Measurements from ENCODE around the gene MED27.

The MED27 gene

DNA sequence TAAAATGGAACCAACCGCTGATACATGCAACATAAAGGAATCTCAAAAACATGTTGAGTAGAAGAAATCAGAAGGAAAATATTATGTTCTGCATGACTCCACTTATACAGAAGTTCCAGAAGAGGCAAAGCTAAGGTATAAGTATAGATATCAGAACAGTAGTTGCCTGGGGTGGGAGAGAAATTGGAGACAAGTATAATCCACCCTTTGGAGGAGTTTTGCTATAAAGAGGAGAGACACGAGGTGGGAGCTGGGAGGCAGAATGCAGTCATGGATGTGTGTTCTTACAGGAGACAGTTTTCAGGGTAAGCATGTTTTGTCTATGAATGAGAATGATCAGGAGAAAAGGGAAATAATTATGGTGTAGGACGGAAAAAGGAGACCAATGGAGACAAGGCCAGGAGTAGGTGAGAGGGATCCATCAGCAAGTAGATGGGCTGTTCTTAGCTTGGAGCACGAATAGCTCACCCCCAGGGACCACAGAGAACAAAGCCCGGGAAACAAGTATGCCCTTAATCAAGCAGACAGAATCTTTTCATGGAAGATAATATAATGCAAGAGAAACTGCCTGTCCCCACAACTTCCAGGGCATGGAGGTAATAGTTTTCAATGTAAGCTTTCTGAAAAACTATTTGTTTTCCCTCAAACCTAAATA is 72.2 kb downstream of the MED27 start:
- Histone ChIP-seq H3K27ac (ENCODE audit: poor library complexity, severe bottlenecking) (peak overlapping the region; percentile 65), H3K4me1 (ENCODE audit: insufficient read depth, poor library complexity, severe bottlenecking) (peaks cover 39% of the 10 kb centered on the region), H3K9me3 (ENCODE audit: severe bottlenecking) (no peaks in the 10 kb centered on the region), H3K4me3 (ENCODE audit: severe bottlenecking) (no peak overlapping the region), H3K36me3 (ENCODE audit: low read depth) (no peaks in the 10 kb centered on the region), H3K27me3 (ENCODE audit: insufficient read depth, poor library complexity, severe bottlenecking) (no peaks in the 10 kb centered on the region)
- TF ChIP-seq, protein P1, sequence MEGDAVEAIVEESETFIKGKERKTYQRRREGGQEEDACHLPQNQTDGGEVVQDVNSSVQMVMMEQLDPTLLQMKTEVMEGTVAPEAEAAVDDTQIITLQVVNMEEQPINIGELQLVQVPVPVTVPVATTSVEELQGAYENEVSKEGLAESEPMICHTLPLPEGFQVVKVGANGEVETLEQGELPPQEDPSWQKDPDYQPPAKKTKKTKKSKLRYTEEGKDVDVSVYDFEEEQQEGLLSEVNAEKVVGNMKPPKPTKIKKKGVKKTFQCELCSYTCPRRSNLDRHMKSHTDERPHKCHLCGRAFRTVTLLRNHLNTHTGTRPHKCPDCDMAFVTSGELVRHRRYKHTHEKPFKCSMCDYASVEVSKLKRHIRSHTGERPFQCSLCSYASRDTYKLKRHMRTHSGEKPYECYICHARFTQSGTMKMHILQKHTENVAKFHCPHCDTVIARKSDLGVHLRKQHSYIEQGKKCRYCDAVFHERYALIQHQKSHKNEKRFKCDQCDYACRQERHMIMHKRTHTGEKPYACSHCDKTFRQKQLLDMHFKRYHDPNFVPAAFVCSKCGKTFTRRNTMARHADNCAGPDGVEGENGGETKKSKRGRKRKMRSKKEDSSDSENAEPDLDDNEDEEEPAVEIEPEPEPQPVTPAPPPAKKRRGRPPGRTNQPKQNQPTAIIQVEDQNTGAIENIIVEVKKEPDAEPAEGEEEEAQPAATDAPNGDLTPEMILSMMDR (IDR thresholded peaks at IDR 0.05; ENCODE audit: poor library complexity, severe bottlenecking) = no peak
- ATAC-seq (ENCODE audit: low read depth) = no peak
- DNase-seq (ENCODE audit: low spot score) = no peak

GRCh38 chr9:132006677-132007370 is 72.8 kb downstream of the MED27 start:
- no peak for ATAC-seq (ENCODE audit: low read depth)

DNA sequence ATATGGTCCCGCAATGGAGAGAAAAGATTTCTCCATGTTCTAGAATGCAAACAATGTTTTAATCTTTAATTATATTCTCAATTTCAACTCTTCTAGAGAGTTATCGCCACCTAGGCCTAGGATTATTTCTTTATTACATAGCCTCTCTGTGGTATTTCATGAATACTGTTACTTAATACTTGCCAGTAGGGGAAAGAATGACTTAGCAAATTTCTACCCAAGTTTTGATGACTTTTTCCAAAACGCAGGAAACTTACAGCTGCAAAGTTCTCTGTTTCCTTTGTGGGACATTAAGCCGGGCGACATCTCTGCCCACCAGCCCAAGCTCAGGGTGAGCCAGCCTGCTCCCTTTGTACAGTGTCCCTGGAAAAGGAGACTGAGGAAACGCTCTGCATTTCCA is 73.8 kb downstream of the MED27 start:
- H3K4me1 ChIP-seq (ENCODE audit: insufficient read depth, poor library complexity, severe bottlenecking) = peaks cover 39% of the 10 kb centered on the region
- TF ChIP-seq, protein P1 (IDR thresholded peaks at IDR 0.05; ENCODE audit: poor library complexity, severe bottlenecking) = no peak

More at GRCh38 chr9:132006677-132007370, 72.8 kb downstream of the MED27 start:
- Histone ChIP-seq H3K9me3 (ENCODE audit: severe bottlenecking) (no peaks in the 10 kb centered on the region), H3K27me3 (ENCODE audit: insufficient read depth, poor library complexity, severe bottlenecking) (no peaks in the 10 kb centered on the region), H3K4me1 (ENCODE audit: insufficient read depth, poor library complexity, severe bottlenecking) (peaks cover 39% of the 10 kb centered on the region), H3K27ac (ENCODE audit: poor library complexity, severe bottlenecking) (peak overlapping the region; percentile 65), H3K4me3 (ENCODE audit: severe bottlenecking) (no peak overlapping the region), H3K36me3 (ENCODE audit: low read depth) (no peaks in the 10 kb centered on the region)
- TF ChIP-seq, protein P1 (IDR thresholded peaks at IDR 0.05; ENCODE audit: poor library complexity, severe bottlenecking) = no peak
- no peak for DNase-seq (ENCODE audit: low spot score)

GRCh38 chr9:132004323-132004722 is 75.3 kb downstream of the MED27 start:
- Histone ChIP-seq H3K9me3 (ENCODE audit: severe bottlenecking) (no peaks in the 10 kb centered on the region), H3K27ac (ENCODE audit: poor library complexity, severe bottlenecking) (no peak overlapping the region), H3K27me3 (ENCODE audit: insufficient read depth, poor library complexity, severe bottlenecking) (no peaks in the 10 kb centered on the region), H3K36me3 (ENCODE audit: low read depth) (no peaks in the 10 kb centered on the region), H3K4me1 (ENCODE audit: insufficient read depth, poor library complexity, severe bottlenecking) (peaks cover 47% of the 10 kb centered on the region), H3K4me3 (ENCODE audit: severe bottlenecking) (no peak overlapping the region)
- TF ChIP-seq, protein P1 (IDR thresholded peaks at IDR 0.05; ENCODE audit: poor library complexity, severe bottlenecking) = no peak
- no peak for ATAC-seq (ENCODE audit: low read depth)
- DNase-seq (ENCODE audit: low spot score) = no peak

More for the DNA sequence above, 73.8 kb downstream of the MED27 start:
- Histone ChIP-seq H3K9me3 (ENCODE audit: severe bottlenecking) (no peaks in the 10 kb centered on the region), H3K27ac (ENCODE audit: poor library complexity, severe bottlenecking) (peak overlapping the region; percentile 65), H3K4me3 (ENCODE audit: severe bottlenecking) (no peak overlapping the region), H3K36me3 (ENCODE audit: low read depth) (no peaks in the 10 kb centered on the region), H3K27me3 (ENCODE audit: insufficient read depth, poor library complexity, severe bottlenecking) (no peaks in the 10 kb centered on the region)
- ATAC-seq (ENCODE audit: low read depth) (no peak), DNase-seq (ENCODE audit: low spot score) (no peak)

DNA sequence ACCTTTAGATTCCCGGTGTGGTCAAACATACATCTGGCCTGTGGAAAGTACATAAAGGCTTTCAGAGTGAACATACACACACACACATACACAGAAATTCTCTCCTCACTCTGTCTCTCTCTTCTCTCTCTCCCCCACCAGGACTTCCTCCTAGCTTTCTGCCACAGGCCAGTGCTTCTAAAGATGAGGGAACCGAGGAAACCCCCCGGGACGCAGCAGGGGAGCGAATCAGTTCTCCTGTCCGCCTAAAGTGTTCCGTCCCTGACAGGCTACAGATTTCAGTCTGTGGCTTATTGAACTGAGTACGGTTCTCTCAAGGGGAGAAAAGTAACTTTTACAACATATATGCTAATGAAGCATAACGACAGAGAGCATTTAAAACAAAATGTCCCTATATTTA is 75.8 kb downstream of the MED27 start:
- TF ChIP-seq, protein P1 (IDR thresholded peaks at IDR 0.05; ENCODE audit: poor library complexity, severe bottlenecking) = no peak
- ATAC-seq (ENCODE audit: low read depth) = no peak
- Histone ChIP-seq H3K9me3 (ENCODE audit: severe bottlenecking) (no peaks in the 10 kb centered on the region), H3K27ac (ENCODE audit: poor library complexity, severe bottlenecking) (no peak overlapping the region), H3K4me1 (ENCODE audit: insufficient read depth, poor library complexity, severe bottlenecking) (peaks cover 46% of the 10 kb centered on the region), H3K27me3 (ENCODE audit: insufficient read depth, poor library complexity, severe bottlenecking) (no peaks in the 10 kb centered on the region), H3K36me3 (ENCODE audit: low read depth) (no peaks in the 10 kb centered on the region), H3K4me3 (ENCODE audit: severe bottlenecking) (no peak overlapping the region)
- DNase-seq (ENCODE audit: low spot score) = no peak

All from RWPE2 (cell line).